Tibial nerve (tissue), 4 donors: ENCODE measurements around the gene POU6F2. TPM values are rescaled to one million over a fixed set of nuclear protein-coding genes. Genes with fewer than 3 reads are reported as not detected.

ENCODE experiments used
- DNase-seq, 2 donors: peaks; one replicate each; pipeline ENCODE4 v3.0.0-alpha.2; 2019; ENCODE audit warnings: low spot score in 2 of 2
- H3K27ac ChIP-seq, 4 donors: fragments of 200-600 bp; sonication (generic) in 3 of 4; one replicate each; pipeline ENCODE4 v1.5.1; 2017 to 2019; ENCODE audit warnings: mild to moderate bottlenecking in 1 of 4
- H3K27me3 ChIP-seq, 2 donors: fragments of 200-600 bp; sonication (generic) in 1 of 2; one replicate each; pipeline versions ENCODE4 v1.5.1 to v1.6.0; 2017 to 2019
- H3K36me3 ChIP-seq, 3 donors: fragments of 200-600 bp; sonication (generic); one replicate each; pipeline ENCODE4 v1.5.1; 2018 to 2019
- H3K4me1 ChIP-seq, 4 donors: fragments of 200-600 bp; sonication (generic) in 3 of 4; one replicate each; pipeline ENCODE4 v1.5.1; 2017 to 2019
- H3K4me3 ChIP-seq, 4 donors: fragments of 200-600 bp; sonication (generic) in 3 of 4; one replicate each; pipeline ENCODE4 v1.5.1; 2017 to 2019; ENCODE audit warnings: mild to moderate bottlenecking in 1 of 4, moderate library complexity in 1 of 4
- H3K9me3 ChIP-seq, 4 donors: fragments of 200-600 bp; sonication (generic) in 3 of 4; one replicate each; pipeline ENCODE4 v1.5.1; 2017 to 2019
- EP300 ChIP-seq, 2 donors: sonication (generic); formaldehyde crosslinking; IDR thresholded peaks; one replicate each; pipeline ENCODE4 v1.6.1; 2017; ENCODE audit warnings: antibody characterized with exemption in 2 of 2, mild to moderate bottlenecking in 1 of 2
- POLR2A ChIP-seq, 2 donors: fragments of 450-650 bp; IDR thresholded peaks; one replicate each; pipeline ENCODE4 v1.6.1; 2017; ENCODE audit warnings: antibody characterized with exemption in 2 of 2, mild to moderate bottlenecking in 2 of 2, moderate library complexity in 2 of 2
- WGBS, 2 donors: methylation state at CpG; one replicate each; pipeline ENCODE4 v1.1.5; 2018; 5-methylcytosine and 5-hydroxymethylcytosine counted together
- total RNA-seq, 4 donors: library from RNA; depleted of rRNA; stranded (reverse); fragments of >200 nt; gene quantifications; one replicate each; pipeline ENCODE4 v1.1.0, GENCODE V29; 2016
- TF ChIP-seq, protein P1 (sequence below), 5 experiments: fragments of 200-600 bp in 3 of 5; fragments of 450-650 bp in 2 of 5; sonication (generic) in 3 of 5; IDR thresholded peaks; one replicate each; pipeline ENCODE4 v1.5.1; 2016 to 2019; ENCODE audit warnings: antibody characterized with exemption in 5 of 5, mild to moderate bottlenecking in 3 of 5, moderate library complexity in 2 of 5

Gene POU6F2
- total RNA-seq, result 1 to 10 TPM in 3 of 4 donors, under 1 TPM in 1; 0.21 to 1.8 (median 1.3) TPM

DNA sequence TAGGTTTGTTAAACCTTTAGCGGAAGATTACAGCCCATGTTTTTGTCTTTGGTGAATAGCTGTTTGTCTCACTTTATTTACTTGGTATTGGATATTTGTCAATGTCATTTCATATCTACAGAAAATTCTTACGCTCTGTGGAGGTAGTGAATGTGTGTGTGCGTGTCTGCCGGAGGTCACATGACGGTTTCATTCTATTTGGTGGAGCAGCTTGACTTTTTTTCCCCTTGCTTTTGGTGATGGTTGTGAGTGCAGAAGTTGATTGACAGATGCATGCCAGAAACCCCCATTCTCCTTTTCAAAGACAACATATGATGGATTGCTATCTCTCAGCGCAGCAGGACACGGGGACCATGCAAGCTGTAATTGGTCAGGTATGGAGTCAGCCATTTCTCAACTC lies at the start of gene POU6F2:
TSS of gene POU6F2 (plus strand) at position 225 of the 400 bp plus-strand sequence. CDS start at position 270, 45 bp downstream.
- Histone ChIP-seq H3K9me3 (no peaks in the 10 kb centered on the region), H3K27ac (no peak within 1 kb of the TSS), H3K4me3 (no peak within 1 kb of the TSS), H3K27me3 (peaks cover 0 to 11% of the 10 kb centered on the region in 2 donors), H3K4me1 (peaks cover 0 to 10% (median 0%) of the 10 kb centered on the region in 4 donors), H3K36me3 (no peaks in the 10 kb centered on the region)
- 87 to 88% methylated on average over 7 of the region's 7 CpGs for WGBS, 2 donors
- no peak for DNase-seq
- no peak for TF ChIP-seq EP300 (IDR thresholded peaks at IDR 0.05)

GRCh38 chr7:38928506-38928905 lies 49.2 kb upstream of the POU6F2 start:
- no peaks in the 10 kb centered on the region for H3K36me3 ChIP-seq
- WGBS, 2 donors, result 91 to 98% methylated on average over 3 of the region's 3 CpGs
- no peaks in the 10 kb centered on the region for H3K27me3 ChIP-seq
- no peaks in the 10 kb centered on the region for H3K9me3 ChIP-seq
- TF ChIP-seq POLR2A (IDR thresholded peaks at IDR 0.05) (no peak), EP300 (IDR thresholded peaks at IDR 0.05) (no peak)
- TF ChIP-seq, protein P1, sequence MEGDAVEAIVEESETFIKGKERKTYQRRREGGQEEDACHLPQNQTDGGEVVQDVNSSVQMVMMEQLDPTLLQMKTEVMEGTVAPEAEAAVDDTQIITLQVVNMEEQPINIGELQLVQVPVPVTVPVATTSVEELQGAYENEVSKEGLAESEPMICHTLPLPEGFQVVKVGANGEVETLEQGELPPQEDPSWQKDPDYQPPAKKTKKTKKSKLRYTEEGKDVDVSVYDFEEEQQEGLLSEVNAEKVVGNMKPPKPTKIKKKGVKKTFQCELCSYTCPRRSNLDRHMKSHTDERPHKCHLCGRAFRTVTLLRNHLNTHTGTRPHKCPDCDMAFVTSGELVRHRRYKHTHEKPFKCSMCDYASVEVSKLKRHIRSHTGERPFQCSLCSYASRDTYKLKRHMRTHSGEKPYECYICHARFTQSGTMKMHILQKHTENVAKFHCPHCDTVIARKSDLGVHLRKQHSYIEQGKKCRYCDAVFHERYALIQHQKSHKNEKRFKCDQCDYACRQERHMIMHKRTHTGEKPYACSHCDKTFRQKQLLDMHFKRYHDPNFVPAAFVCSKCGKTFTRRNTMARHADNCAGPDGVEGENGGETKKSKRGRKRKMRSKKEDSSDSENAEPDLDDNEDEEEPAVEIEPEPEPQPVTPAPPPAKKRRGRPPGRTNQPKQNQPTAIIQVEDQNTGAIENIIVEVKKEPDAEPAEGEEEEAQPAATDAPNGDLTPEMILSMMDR (IDR thresholded peaks at IDR 0.05), result no peak
- no peak overlapping the region for H3K27ac ChIP-seq
- peaks cover 0 to 4% (median 0%) of the 10 kb centered on the region in 4 donors for H3K4me1 ChIP-seq
- DNase-seq, result no peak
- no peak overlapping the region for H3K4me3 ChIP-seq

DNA sequence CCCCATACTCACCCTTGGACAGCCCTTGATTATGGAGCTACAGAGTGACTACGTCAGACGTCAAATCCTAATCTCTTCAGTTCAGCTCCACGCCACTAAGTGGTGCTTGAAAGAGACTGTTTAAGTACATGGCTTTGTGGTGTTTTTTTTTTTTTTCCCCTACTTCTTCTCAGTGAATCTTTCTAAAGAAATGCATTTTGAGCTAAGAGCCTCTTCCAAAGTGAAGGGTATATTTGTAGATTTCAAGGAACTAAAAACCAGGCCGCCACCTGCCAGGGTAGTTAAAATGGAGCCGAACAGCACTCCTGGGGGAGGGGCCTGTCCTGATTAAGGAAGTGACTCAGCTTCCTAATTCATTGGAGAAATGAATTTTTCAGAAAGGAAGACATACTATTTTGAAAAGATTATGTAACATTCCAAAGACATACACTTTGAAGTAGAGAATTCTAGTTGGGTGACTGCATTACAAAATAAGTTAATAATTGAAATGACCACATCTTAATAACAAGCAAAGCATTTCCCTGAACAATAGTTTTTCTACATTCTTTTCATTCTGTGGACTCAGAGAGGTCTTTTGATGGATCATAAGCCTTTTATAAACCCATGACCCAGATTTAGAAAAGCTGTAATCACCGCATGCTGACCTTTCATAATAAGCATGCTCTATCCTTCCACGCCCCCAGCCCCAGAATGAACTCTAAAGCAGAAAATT lies 48.1 kb upstream of the POU6F2 start:
- no peaks in the 10 kb centered on the region for H3K27me3 ChIP-seq
- no peak for DNase-seq
- TF ChIP-seq, protein P1 (IDR thresholded peaks at IDR 0.05), result no peak
- TF ChIP-seq EP300 (IDR thresholded peaks at IDR 0.05) (no peak), POLR2A (IDR thresholded peaks at IDR 0.05) (no peak)
- no peak overlapping the region for H3K27ac ChIP-seq
- H3K4me3 ChIP-seq, result no peak overlapping the region
- 63 to 64% methylated on average over 7 of the region's 7 CpGs for WGBS, 2 donors
- H3K4me1 ChIP-seq, result peaks cover 0 to 4% (median 0%) of the 10 kb centered on the region in 4 donors
- H3K9me3 ChIP-seq, result no peaks in the 10 kb centered on the region
- no peaks in the 10 kb centered on the region for H3K36me3 ChIP-seq

GRCh38 chr7:38932509-38933168 lies 45.1 kb upstream of the POU6F2 start:
- H3K27ac ChIP-seq, result no peak overlapping the region
- H3K27me3 ChIP-seq, result no peaks in the 10 kb centered on the region
- H3K9me3 ChIP-seq, result no peaks in the 10 kb centered on the region
- peak; percentile 50 to 73 for DNase-seq
- H3K4me1 ChIP-seq, result peaks cover 0 to 4% (median 0%) of the 10 kb centered on the region in 4 donors
- WGBS, 2 donors, result 26 to 30% methylated on average over 6 of the region's 6 CpGs
- no peak overlapping the region for H3K4me3 ChIP-seq
- TF ChIP-seq POLR2A (IDR thresholded peaks at IDR 0.05) (no peak), EP300 (IDR thresholded peaks at IDR 0.05) (no peak)
- TF ChIP-seq, protein P1 (IDR thresholded peaks at IDR 0.05), result peak; percentile 67 to 82 (median 72)
- H3K36me3 ChIP-seq, result no peaks in the 10 kb centered on the region

DNA sequence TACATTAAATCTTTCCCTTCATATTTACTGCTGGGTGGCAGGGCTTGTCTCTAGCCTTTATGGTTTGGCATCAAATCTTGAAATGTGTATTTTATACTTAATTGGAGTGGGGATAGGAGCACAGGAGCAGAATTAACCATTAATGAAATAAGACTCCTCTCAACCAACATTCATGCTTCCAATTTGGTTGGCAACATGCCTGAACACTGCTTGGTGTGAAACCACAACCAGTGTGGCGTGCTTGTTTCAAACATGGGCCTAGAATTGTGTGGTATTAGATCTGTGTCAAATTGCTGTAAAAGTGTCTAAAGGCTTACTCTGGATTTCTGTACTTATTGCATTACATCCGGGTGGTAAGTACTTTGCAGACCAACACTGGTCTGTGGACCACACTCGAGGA lies 43.7 kb upstream of the POU6F2 start:
- Histone ChIP-seq H3K27ac (no peak overlapping the region), H3K36me3 (no peaks in the 10 kb centered on the region), H3K4me3 (no peak overlapping the region), H3K4me1 (peaks cover 0 to 4% (median 0%) of the 10 kb centered on the region in 4 donors), H3K9me3 (no peaks in the 10 kb centered on the region), H3K27me3 (no peaks in the 10 kb centered on the region)
- no peak for DNase-seq
- WGBS, 2 donors, result 88 to 91% methylated on average over 3 of the region's 3 CpGs
- TF ChIP-seq EP300 (IDR thresholded peaks at IDR 0.05) (no peak), POLR2A (IDR thresholded peaks at IDR 0.05) (no peak)
- TF ChIP-seq, protein P1 (IDR thresholded peaks at IDR 0.05), result no peak
